ENCODE results near the gene SLC52A1.

SLC52A1 gene

GRCh38 chr17:4994081-4994595 lies 41.1 kb downstream of the SLC52A1 start:
- no peak for DNase-seq (ENCODE audit: low read depth in 1 of 2, low spot score in 1 of 2)

- no peak for DNase-seq (ENCODE audit: low read depth in 1 of 2, low spot score in 1 of 2)
Observed at GRCh38 chr17:4987767-4988567, 47.3 kb downstream of the SLC52A1 start.

GRCh38 chr17:4986951-4987766 lies 48.1 kb downstream of the SLC52A1 start, which contains the start of gene CAMTA2:
Gene CAMTA2 (minus strand): TSS chr17:4987675. CDS start chr17:4986222, 1,453 bp downstream.
- DNase-seq (ENCODE audit: low read depth in 1 of 2, low spot score in 1 of 2) = peak; percentile 74 to 83

- DNase-seq (ENCODE audit: low read depth in 1 of 2, low spot score in 1 of 2) = no peak
Observed at GRCh38 chr17:4986403-4986802, 48.8 kb downstream of the SLC52A1 start.
